ENCODE data around the gene IMMP2L. TPM values are rescaled to one million over a fixed set of nuclear protein-coding genes. Genes with fewer than 3 reads are reported as not detected.

IMMP2L gene
- total RNA-seq, 1 donor from 2014 or later, result 21.5 TPM

DNA sequence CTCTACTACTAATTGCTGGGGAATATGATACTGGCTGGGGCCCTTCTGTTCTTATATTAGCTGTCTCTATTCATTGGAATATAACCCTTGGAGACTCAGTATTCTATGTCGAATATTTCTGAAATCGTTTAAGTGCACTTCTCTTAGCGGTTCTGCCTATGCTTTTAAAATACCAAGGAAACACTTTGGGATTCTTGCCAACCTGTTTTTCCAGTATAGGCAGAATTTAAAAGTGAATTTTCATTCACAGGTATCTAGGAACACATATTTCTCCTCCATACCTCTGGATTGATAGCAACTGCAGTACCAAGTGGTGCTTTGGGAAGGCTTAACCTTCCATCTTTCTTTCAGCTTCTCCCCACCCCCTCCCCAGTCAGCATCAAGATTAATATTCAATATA, 841.7 kb downstream of the IMMP2L start:
- H3K9me3 Mint-ChIP-seq, result no peaks in the 10 kb centered on the region
- H3K4me1 Mint-ChIP-seq, result peaks cover 9% of the 10 kb centered on the region
- no peaks in the 10 kb centered on the region for H3K9me3 ChIP-seq (ENCODE audit: low read depth)
- H3K79me2 ChIP-seq (ENCODE audit: low read depth), result no peaks in the 10 kb centered on the region
- H3K4me3 Mint-ChIP-seq, result no peak overlapping the region
- H3K36me3 Mint-ChIP-seq, result no peaks in the 10 kb centered on the region
- no peaks in the 10 kb centered on the region for H3K36me3 ChIP-seq
- peaks cover 3% of the 10 kb centered on the region for H3K4me1 ChIP-seq
- no peaks in the 10 kb centered on the region for H3K27me3 ChIP-seq
- DNase-seq (ENCODE audit: low spot score), result no peak
- H3F3A ChIP-seq (ENCODE audit: low read depth), result no peaks in the 10 kb centered on the region
- H3K4me2 ChIP-seq, result no peak overlapping the region
- no peaks in the 10 kb centered on the region for H3K27me3 Mint-ChIP-seq (ENCODE audit: insufficient read depth, low read depth)
- TF ChIP-seq, protein P1, sequence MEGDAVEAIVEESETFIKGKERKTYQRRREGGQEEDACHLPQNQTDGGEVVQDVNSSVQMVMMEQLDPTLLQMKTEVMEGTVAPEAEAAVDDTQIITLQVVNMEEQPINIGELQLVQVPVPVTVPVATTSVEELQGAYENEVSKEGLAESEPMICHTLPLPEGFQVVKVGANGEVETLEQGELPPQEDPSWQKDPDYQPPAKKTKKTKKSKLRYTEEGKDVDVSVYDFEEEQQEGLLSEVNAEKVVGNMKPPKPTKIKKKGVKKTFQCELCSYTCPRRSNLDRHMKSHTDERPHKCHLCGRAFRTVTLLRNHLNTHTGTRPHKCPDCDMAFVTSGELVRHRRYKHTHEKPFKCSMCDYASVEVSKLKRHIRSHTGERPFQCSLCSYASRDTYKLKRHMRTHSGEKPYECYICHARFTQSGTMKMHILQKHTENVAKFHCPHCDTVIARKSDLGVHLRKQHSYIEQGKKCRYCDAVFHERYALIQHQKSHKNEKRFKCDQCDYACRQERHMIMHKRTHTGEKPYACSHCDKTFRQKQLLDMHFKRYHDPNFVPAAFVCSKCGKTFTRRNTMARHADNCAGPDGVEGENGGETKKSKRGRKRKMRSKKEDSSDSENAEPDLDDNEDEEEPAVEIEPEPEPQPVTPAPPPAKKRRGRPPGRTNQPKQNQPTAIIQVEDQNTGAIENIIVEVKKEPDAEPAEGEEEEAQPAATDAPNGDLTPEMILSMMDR (IDR thresholded peaks at IDR 0.05), result no peak
- TF ChIP-seq EZH2 (IDR thresholded peaks at IDR 0.05) (no peak), EZH2phosphoT487 (IDR thresholded peaks at IDR 0.05) (no peak)
- no peak overlapping the region for H3K27ac ChIP-seq
- no peak overlapping the region for H3K27ac Mint-ChIP-seq
- no peak overlapping the region for H3K4me3 ChIP-seq
- no peak overlapping the region for H2AFZ ChIP-seq (replicated peaks)
- no peak overlapping the region for H3K9ac ChIP-seq
- no peaks in the 10 kb centered on the region for H4K20me1 ChIP-seq (ENCODE audit: low read depth)

DNA sequence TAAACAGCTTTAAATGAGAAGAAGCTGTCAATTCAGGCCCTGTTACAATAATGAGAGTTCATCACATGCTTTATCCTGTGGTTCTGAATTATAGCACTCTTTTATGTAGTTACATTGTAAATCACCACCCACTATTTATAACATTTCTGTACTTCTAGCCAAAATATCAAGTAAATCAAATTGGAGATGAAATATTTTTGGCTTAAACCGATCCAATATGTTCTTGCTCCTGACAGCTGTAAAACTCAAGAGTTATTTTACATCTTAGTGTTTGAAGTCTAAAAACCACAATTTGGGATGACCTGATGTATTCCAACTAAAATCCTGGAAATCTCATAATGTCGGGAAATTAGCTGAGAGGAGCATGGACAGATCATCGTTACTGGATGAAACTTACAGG, 842.6 kb downstream of the IMMP2L start:
- no peaks in the 10 kb centered on the region for H3K9me3 Mint-ChIP-seq
- no peak overlapping the region for H3K4me3 Mint-ChIP-seq
- H3K9ac ChIP-seq, result no peak overlapping the region
- no peak overlapping the region for H3K4me2 ChIP-seq
- H3K36me3 ChIP-seq, result no peaks in the 10 kb centered on the region
- H3K4me1 ChIP-seq, result peaks cover 3% of the 10 kb centered on the region
- no peak for DNase-seq (ENCODE audit: low spot score)
- H2AFZ ChIP-seq (replicated peaks), result no peak overlapping the region
- no peaks in the 10 kb centered on the region for H3K27me3 Mint-ChIP-seq (ENCODE audit: insufficient read depth, low read depth)
- no peaks in the 10 kb centered on the region for H3F3A ChIP-seq (ENCODE audit: low read depth)
- no peaks in the 10 kb centered on the region for H3K27me3 ChIP-seq
- H3K79me2 ChIP-seq (ENCODE audit: low read depth), result no peaks in the 10 kb centered on the region
- H3K36me3 Mint-ChIP-seq, result no peaks in the 10 kb centered on the region
- H3K4me3 ChIP-seq, result no peak overlapping the region
- no peak overlapping the region for H3K27ac Mint-ChIP-seq
- peaks cover 9% of the 10 kb centered on the region for H3K4me1 Mint-ChIP-seq
- no peaks in the 10 kb centered on the region for H4K20me1 ChIP-seq (ENCODE audit: low read depth)
- TF ChIP-seq, protein P1 (IDR thresholded peaks at IDR 0.05), result no peak
- TF ChIP-seq EZH2phosphoT487 (IDR thresholded peaks at IDR 0.05), result no peak
- no peak overlapping the region for H3K27ac ChIP-seq
- H3K9me3 ChIP-seq (ENCODE audit: low read depth), result no peaks in the 10 kb centered on the region

DNA sequence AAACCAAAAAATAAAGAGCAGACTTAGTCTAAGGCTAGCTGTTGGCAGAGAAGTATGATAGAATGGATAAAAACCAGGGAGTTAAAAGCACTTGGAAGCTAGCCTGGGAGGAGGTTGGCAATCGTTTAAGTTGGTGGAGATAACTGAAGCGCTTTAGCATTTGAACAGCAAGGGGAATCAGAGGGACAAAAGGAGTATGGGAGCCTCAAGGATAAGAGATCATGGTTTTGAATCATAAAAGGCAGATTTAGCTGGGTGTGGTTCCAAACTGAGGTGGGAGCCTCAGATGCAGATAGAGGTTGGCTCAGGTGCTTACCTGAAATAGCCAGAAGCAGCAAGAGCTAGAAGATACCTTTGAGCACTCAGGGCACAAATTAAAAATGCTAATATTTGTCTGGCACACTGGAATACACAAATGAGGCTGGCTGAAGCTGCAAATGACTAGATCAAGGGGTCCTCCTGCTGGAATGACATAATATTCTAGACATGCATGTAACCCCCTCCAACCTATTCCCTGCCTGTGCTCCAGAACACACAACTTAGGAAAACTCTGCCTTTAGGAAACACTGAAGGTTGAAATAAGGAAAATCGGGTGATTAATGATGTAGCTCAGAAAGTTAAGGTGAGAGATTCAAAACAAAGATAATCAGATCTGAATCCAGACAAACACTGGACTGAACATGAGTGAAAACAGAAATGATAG, 843.6 kb downstream of the IMMP2L start:
- Histone ChIP-seq H3K79me2 (ENCODE audit: low read depth) (no peaks in the 10 kb centered on the region), H3K4me1 (peaks cover 3% of the 10 kb centered on the region), H3F3A (ENCODE audit: low read depth) (no peaks in the 10 kb centered on the region), H3K36me3 (no peaks in the 10 kb centered on the region), H2AFZ (replicated peaks) (no peak overlapping the region), H3K27ac (no peak overlapping the region), H3K27me3 (no peaks in the 10 kb centered on the region), H3K4me2 (no peak overlapping the region), H4K20me1 (ENCODE audit: low read depth) (no peaks in the 10 kb centered on the region), H3K9ac (no peak overlapping the region), H3K4me3 (no peak overlapping the region), H3K9me3 (ENCODE audit: low read depth) (no peaks in the 10 kb centered on the region)
- Mint-ChIP-seq H3K4me1 (peaks cover 9% of the 10 kb centered on the region), H3K4me3 (no peak overlapping the region), H3K36me3 (no peaks in the 10 kb centered on the region), H3K27ac (no peak overlapping the region), H3K27me3 (ENCODE audit: insufficient read depth, low read depth) (no peaks in the 10 kb centered on the region), H3K9me3 (no peaks in the 10 kb centered on the region)
- TF ChIP-seq EZH2phosphoT487 (IDR thresholded peaks at IDR 0.05) (no peak), EZH2 (IDR thresholded peaks at IDR 0.05) (no peak)
- TF ChIP-seq, protein P1 (IDR thresholded peaks at IDR 0.05), result no peak
- DNase-seq (ENCODE audit: low spot score), result no peak
